GM23338 (cell line): ENCODE results near the gene IGF2BP2. TPM values are rescaled to one million over a fixed set of nuclear protein-coding genes. Genes with fewer than 3 reads are reported as not detected.

Experiments
- ATAC-seq: fragments of 200-7000 bp; cut with Tn5 transposase; 3 replicates; pipeline ENCODE4 v1.9.1; 2020
- DNase-seq: peaks from one replicate; pipeline ENCODE4 v3.0.0-alpha.2; 2015; ENCODE audit warnings: low spot score
- H2AFZ ChIP-seq: fragments of 200-600 bp; sonication (generic); 2 replicates; pipeline ENCODE4 v1.8.0; 2016; ENCODE audit warnings: antibody characterized with exemption, mild to moderate bottlenecking, moderate library complexity
- H3F3A ChIP-seq: fragments of 200-600 bp; sonication (generic); replicated peaks from 2 replicates; pipeline ENCODE4 v1.8.0; 2017; ENCODE audit warnings: antibody characterized with exemption, mixed run types, low read depth
- H3K27ac ChIP-seq: fragments of 200-600 bp; sonication (generic); 2 replicates; pipeline ENCODE4 v1.6.1; 2016; ENCODE audit warnings: low read depth
- H3K27me3 ChIP-seq: fragments of 200-600 bp; sonication (generic); 2 replicates; pipeline ENCODE4 v1.8.0; 2016; ENCODE audit warnings: mild to moderate bottlenecking, mixed run types, moderate library complexity; ENCODE audit not compliant: insufficient read depth
- H3K36me3 ChIP-seq: fragments of 200-600 bp; sonication (generic); 2 replicates; pipeline ENCODE4 v1.8.0; 2016; ENCODE audit warnings: mild to moderate bottlenecking; ENCODE audit not compliant: insufficient read depth
- H3K4me1 ChIP-seq: fragments of 200-600 bp; sonication (generic); 2 replicates; pipeline ENCODE4 v1.8.0; 2016; ENCODE audit warnings: mild to moderate bottlenecking, moderate library complexity; ENCODE audit not compliant: insufficient read depth
- H3K4me2 ChIP-seq: fragments of 200-600 bp; sonication (generic); 2 replicates; pipeline ENCODE4 v1.7.1; 2017; ENCODE audit warnings: mixed run types
- H3K4me3 ChIP-seq: fragments of 200-600 bp; sonication (generic); 2 replicates; pipeline ENCODE4 v1.6.1; 2016; ENCODE audit warnings: mixed run types
- H3K79me2 ChIP-seq: fragments of 200-600 bp; sonication (generic); replicated peaks from 2 replicates; pipeline ENCODE4 v1.8.0; 2017; ENCODE audit warnings: mild to moderate bottlenecking; ENCODE audit not compliant: insufficient read depth
- H3K9me2 ChIP-seq: fragments of 200-600 bp; sonication (generic); 2 replicates; pipeline ENCODE4 v1.8.0; 2017; ENCODE audit not compliant: insufficient read depth
- H4K20me1 ChIP-seq: fragments of 200-600 bp; sonication (generic); replicated peaks from 2 replicates; pipeline ENCODE4 v1.8.0; 2017; ENCODE audit warnings: mild to moderate bottlenecking; ENCODE audit not compliant: insufficient read depth
- H3K27ac Mint-ChIP-seq: 2 replicates; pipeline ENCODE4 v1.8.0; 2020; ENCODE audit warnings: inconsistent platforms, mild to moderate bottlenecking, moderate library complexity, mixed read lengths
- H3K27me3 Mint-ChIP-seq: 3 replicates; pipeline ENCODE4 v1.8.0; 2022; ENCODE audit warnings: low read depth, mild to moderate bottlenecking, moderate library complexity, mixed read lengths, inconsistent platforms; ENCODE audit not compliant: insufficient read depth, poor library complexity
- H3K36me3 Mint-ChIP-seq: 3 replicates; pipeline ENCODE4 v1.8.0; 2021; ENCODE audit warnings: low read depth, mild to moderate bottlenecking, inconsistent platforms, moderate library complexity, mixed read lengths
- H3K4me1 Mint-ChIP-seq: 3 replicates; pipeline ENCODE4 v1.8.0; 2020; ENCODE audit warnings: mild to moderate bottlenecking, inconsistent platforms, mixed read lengths
- H3K4me3 Mint-ChIP-seq: 3 replicates; pipeline ENCODE4 v1.8.0; 2021; ENCODE audit warnings: moderate library complexity, mild to moderate bottlenecking, inconsistent platforms, mixed read lengths
- H3K9me3 Mint-ChIP-seq: 3 replicates; pipeline ENCODE4 v1.8.0; 2020; ENCODE audit warnings: moderate library complexity, mild to moderate bottlenecking, inconsistent platforms, mixed read lengths
- CREB1 ChIP-seq: fragments of 250-450 bp; sonication (Bioruptor Pico); IDR thresholded peaks from 2 replicates; pipeline ENCODE4 v1.5.0; 2020; ENCODE audit warnings: low read depth, mild to moderate bottlenecking, moderate library complexity
- EZH2 ChIP-seq: fragments of 200-600 bp; sonication (generic); IDR thresholded peaks from one replicate; pipeline ENCODE4 v1.8.0; 2017; ENCODE audit warnings: antibody characterized with exemption, mild to moderate bottlenecking, low read depth; ENCODE audit not compliant: unreplicated experiment
- EZH2phosphoT487 ChIP-seq: fragments of 200-600 bp; sonication (generic); IDR thresholded peaks from one replicate; pipeline ENCODE4 v1.8.1; 2018; ENCODE audit warnings: antibody characterized with exemption; ENCODE audit not compliant: unreplicated experiment
- JUNB ChIP-seq: IDR thresholded peaks from one replicate; pipeline ENCODE4 v1.6.1; 2016; ENCODE audit warnings: antibody characterized with exemption; ENCODE audit not compliant: unreplicated experiment
- NANOG ChIP-seq: IDR thresholded peaks from 2 replicates; pipeline ENCODE4 v1.6.1; 2016; ENCODE audit warnings: antibody characterized with exemption, borderline replicate concordance
- POLR2AphosphoS5 ChIP-seq: IDR thresholded peaks from 2 replicates; pipeline ENCODE4 v1.6.1; 2016; ENCODE audit warnings: antibody characterized with exemption, low read depth
- STAT1 ChIP-seq: IDR thresholded peaks from one replicate; pipeline ENCODE4 v1.6.1; 2016; ENCODE audit warnings: antibody characterized with exemption; ENCODE audit not compliant: unreplicated experiment
- ZNF114 ChIP-seq: fragments of 250-450 bp; sonication (Bioruptor Pico); IDR thresholded peaks from 2 replicates; pipeline ENCODE4 v1.5.0; 2020; ENCODE audit warnings: mild to moderate bottlenecking, moderate library complexity
- ZNF331 ChIP-seq: fragments of 250-450 bp; sonication (Bioruptor Pico); IDR thresholded peaks from 2 replicates; pipeline ENCODE4 v1.5.0; 2020; ENCODE audit warnings: low read depth, mild to moderate bottlenecking, moderate library complexity
- polyA plus RNA-seq: library from polyadenylated mRNA; unstranded; fragments of >200 nt; fragmentation: Nextera tagmentation; extraction: Ambion mirVana; gene quantifications from 2 replicates; pipeline ENCODE4 v1.2.1, GENCODE V29; 2016
- total RNA-seq: library from RNA; depleted of rRNA; stranded (reverse); fragments of >200 nt; shearing (Covaris generic); gene quantifications from 2 replicates; pipeline ENCODE4 v1.2.3, GENCODE V29; 2014
- TF ChIP-seq, protein P1 (sequence below), 2 experiments: fragments of 200-600 bp in 1 of 2; sonication (generic) in 1 of 2; conservative IDR thresholded peaks; 2 replicates each; pipeline versions ENCODE4 v1.5.1 to v1.6.1; 2016 to 2017; ENCODE audit warnings: antibody characterized with exemption in 2 of 2, low read depth in 2 of 2, mild to moderate bottlenecking in 2 of 2, moderate library complexity in 1 of 2
- TF ChIP-seq, protein P2 (sequence below): IDR thresholded peaks from one replicate; pipeline ENCODE4 v1.6.1; 2018; ENCODE audit warnings: antibody characterized with exemption; ENCODE audit not compliant: unreplicated experiment
- TF ChIP-seq, protein P3 (sequence below): IDR thresholded peaks from 2 replicates; pipeline ENCODE4 v1.6.1; 2016; ENCODE audit warnings: antibody characterized with exemption
- TF ChIP-seq, protein P4 (sequence below): fragments of 250-450 bp; sonication (Bioruptor Pico); IDR thresholded peaks from 2 replicates; pipeline ENCODE4 v1.5.0; 2020; ENCODE audit warnings: mild to moderate bottlenecking, moderate library complexity

The IGF2BP2 gene
- total and polyA plus RNA-seq, 2 experiments from 2014 or later = 82.9 to 84.5 TPM

DNA sequence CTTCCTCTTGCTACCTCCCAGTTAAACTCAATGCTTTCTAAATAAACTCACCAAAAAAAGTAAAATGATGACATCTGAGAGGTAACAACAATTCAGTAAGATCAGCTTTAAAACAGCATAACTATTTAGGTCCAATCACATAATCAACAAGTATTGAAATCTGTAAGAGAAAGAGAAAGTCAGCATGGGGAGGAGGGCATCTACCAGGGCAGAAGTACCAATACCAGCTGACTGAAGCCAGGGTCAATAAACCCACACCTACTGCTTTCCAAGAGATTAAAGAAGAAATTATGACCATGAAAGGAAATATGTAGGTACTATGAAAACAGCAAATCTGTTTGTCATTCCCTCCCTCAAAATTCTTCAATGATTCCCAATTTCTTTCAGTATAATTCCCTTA is 42.2 kb upstream of the IGF2BP2 start:
- H3K4me1 ChIP-seq = no peaks in the 10 kb centered on the region
- TF ChIP-seq, protein P1, sequence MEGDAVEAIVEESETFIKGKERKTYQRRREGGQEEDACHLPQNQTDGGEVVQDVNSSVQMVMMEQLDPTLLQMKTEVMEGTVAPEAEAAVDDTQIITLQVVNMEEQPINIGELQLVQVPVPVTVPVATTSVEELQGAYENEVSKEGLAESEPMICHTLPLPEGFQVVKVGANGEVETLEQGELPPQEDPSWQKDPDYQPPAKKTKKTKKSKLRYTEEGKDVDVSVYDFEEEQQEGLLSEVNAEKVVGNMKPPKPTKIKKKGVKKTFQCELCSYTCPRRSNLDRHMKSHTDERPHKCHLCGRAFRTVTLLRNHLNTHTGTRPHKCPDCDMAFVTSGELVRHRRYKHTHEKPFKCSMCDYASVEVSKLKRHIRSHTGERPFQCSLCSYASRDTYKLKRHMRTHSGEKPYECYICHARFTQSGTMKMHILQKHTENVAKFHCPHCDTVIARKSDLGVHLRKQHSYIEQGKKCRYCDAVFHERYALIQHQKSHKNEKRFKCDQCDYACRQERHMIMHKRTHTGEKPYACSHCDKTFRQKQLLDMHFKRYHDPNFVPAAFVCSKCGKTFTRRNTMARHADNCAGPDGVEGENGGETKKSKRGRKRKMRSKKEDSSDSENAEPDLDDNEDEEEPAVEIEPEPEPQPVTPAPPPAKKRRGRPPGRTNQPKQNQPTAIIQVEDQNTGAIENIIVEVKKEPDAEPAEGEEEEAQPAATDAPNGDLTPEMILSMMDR (conservative IDR thresholded peaks at IDR 0.05; ENCODE audit: low read depth in 2 of 2) = no peak
- TF ChIP-seq POLR2AphosphoS5 (no peak), EZH2 (no peak), EZH2phosphoT487 (no peak), NANOG (no peak), ZNF331 (CRISPR knock-in tag) (no peak), ZNF114 (no peak), JUNB (no peak), STAT1 (no peak), CREB1 (CRISPR knock-in tag) (no peak)
- TF ChIP-seq, protein P2, sequence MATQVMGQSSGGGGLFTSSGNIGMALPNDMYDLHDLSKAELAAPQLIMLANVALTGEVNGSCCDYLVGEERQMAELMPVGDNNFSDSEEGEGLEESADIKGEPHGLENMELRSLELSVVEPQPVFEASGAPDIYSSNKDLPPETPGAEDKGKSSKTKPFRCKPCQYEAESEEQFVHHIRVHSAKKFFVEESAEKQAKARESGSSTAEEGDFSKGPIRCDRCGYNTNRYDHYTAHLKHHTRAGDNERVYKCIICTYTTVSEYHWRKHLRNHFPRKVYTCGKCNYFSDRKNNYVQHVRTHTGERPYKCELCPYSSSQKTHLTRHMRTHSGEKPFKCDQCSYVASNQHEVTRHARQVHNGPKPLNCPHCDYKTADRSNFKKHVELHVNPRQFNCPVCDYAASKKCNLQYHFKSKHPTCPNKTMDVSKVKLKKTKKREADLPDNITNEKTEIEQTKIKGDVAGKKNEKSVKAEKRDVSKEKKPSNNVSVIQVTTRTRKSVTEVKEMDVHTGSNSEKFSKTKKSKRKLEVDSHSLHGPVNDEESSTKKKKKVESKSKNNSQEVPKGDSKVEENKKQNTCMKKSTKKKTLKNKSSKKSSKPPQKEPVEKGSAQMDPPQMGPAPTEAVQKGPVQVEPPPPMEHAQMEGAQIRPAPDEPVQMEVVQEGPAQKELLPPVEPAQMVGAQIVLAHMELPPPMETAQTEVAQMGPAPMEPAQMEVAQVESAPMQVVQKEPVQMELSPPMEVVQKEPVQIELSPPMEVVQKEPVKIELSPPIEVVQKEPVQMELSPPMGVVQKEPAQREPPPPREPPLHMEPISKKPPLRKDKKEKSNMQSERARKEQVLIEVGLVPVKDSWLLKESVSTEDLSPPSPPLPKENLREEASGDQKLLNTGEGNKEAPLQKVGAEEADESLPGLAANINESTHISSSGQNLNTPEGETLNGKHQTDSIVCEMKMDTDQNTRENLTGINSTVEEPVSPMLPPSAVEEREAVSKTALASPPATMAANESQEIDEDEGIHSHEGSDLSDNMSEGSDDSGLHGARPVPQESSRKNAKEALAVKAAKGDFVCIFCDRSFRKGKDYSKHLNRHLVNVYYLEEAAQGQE = no peak
- TF ChIP-seq, protein P3, sequence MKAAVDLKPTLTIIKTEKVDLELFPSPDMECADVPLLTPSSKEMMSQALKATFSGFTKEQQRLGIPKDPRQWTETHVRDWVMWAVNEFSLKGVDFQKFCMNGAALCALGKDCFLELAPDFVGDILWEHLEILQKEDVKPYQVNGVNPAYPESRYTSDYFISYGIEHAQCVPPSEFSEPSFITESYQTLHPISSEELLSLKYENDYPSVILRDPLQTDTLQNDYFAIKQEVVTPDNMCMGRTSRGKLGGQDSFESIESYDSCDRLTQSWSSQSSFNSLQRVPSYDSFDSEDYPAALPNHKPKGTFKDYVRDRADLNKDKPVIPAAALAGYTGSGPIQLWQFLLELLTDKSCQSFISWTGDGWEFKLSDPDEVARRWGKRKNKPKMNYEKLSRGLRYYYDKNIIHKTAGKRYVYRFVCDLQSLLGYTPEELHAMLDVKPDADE = no peak
- TF ChIP-seq, protein P4, sequence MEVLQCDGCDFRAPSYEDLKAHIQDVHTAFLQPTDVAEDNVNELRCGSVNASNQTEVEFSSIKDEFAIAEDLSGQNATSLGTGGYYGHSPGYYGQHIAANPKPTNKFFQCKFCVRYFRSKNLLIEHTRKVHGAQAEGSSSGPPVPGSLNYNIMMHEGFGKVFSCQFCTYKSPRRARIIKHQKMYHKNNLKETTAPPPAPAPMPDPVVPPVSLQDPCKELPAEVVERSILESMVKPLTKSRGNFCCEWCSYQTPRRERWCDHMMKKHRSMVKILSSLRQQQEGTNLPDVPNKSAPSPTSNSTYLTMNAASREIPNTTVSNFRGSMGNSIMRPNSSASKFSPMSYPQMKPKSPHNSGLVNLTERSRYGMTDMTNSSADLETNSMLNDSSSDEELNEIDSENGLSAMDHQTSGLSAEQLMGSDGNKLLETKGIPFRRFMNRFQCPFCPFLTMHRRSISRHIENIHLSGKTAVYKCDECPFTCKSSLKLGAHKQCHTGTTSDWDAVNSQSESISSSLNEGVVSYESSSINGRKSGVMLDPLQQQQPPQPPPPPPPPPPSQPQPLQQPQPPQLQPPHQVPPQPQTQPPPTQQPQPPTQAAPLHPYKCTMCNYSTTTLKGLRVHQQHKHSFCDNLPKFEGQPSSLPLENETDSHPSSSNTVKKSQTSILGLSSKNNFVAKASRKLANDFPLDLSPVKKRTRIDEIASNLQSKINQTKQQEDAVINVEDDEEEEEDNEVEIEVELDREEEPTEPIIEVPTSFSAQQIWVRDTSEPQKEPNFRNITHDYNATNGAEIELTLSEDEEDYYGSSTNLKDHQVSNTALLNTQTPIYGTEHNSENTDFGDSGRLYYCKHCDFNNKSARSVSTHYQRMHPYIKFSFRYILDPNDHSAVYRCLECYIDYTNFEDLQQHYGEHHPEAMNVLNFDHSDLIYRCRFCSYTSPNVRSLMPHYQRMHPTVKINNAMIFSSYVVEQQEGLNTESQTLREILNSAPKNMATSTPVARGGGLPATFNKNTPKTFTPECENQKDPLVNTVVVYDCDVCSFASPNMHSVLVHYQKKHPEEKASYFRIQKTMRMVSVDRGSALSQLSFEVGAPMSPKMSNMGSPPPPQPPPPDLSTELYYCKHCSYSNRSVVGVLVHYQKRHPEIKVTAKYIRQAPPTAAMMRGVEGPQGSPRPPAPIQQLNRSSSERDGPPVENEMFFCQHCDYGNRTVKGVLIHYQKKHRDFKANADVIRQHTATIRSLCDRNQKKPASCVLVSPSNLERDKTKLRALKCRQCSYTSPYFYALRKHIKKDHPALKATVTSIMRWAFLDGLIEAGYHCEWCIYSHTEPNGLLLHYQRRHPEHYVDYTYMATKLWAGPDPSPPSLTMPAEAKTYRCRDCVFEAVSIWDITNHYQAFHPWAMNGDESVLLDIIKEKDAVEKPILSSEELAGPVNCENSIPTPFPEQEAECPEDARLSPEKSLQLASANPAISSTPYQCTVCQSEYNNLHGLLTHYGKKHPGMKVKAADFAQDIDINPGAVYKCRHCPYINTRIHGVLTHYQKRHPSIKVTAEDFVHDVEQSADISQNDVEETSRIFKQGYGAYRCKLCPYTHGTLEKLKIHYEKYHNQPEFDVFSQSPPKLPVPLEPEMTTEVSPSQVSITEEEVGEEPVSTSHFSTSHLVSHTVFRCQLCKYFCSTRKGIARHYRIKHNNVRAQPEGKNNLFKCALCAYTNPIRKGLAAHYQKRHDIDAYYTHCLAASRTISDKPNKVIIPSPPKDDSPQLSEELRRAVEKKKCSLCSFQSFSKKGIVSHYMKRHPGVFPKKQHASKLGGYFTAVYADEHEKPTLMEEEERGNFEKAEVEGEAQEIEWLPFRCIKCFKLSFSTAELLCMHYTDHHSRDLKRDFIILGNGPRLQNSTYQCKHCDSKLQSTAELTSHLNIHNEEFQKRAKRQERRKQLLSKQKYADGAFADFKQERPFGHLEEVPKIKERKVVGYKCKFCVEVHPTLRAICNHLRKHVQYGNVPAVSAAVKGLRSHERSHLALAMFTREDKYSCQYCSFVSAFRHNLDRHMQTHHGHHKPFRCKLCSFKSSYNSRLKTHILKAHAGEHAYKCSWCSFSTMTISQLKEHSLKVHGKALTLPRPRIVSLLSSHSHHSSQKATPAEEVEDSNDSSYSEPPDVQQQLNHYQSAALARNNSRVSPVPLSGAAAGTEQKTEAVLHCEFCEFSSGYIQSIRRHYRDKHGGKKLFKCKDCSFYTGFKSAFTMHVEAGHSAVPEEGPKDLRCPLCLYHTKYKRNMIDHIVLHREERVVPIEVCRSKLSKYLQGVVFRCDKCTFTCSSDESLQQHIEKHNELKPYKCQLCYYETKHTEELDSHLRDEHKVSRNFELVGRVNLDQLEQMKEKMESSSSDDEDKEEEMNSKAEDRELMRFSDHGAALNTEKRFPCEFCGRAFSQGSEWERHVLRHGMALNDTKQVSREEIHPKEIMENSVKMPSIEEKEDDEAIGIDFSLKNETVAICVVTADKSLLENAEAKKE = no peak
- no peaks in the 10 kb centered on the region for H3K27me3 ChIP-seq
- H3K4me2 ChIP-seq = no peak overlapping the region
- H3F3A ChIP-seq = no peaks in the 10 kb centered on the region; the same call in 1 of the 2 replicates
- H2AFZ ChIP-seq = no peak overlapping the region
- no peak overlapping the region for H3K27ac ChIP-seq
- Mint-ChIP-seq H3K27ac (no peak overlapping the region), H3K27me3 (no peaks in the 10 kb centered on the region), H3K36me3 (no peaks in the 10 kb centered on the region), H3K4me3 (no peak overlapping the region), H3K9me3 (no peaks in the 10 kb centered on the region), H3K4me1 (peaks cover 7% of the 10 kb centered on the region)
- ATAC-seq (no peak), DNase-seq (no peak)
- no peaks in the 10 kb centered on the region for H3K79me2 ChIP-seq
- no peak overlapping the region for H3K4me3 ChIP-seq
- H3K36me3 ChIP-seq = no peaks in the 10 kb centered on the region
- H3K9me2 ChIP-seq = no peaks in the 10 kb centered on the region
- no peaks in the 10 kb centered on the region for H4K20me1 ChIP-seq
